Skeletal muscle satellite cell (primary cell): ENCODE data around the gene PKHD1.

Experiments
- H3K27me3 ChIP-seq: 2 replicates; pipeline ENCODE4 v1.7.0; 2013; ENCODE audit warnings: low read length; ENCODE audit not compliant: control insufficient read depth, insufficient read depth
- H3K36me3 ChIP-seq: 2 replicates; pipeline ENCODE4 v1.7.0; 2013; ENCODE audit warnings: mild to moderate bottlenecking, control low read depth, low read length; ENCODE audit not compliant: insufficient read depth
- H3K4me1 ChIP-seq: 2 replicates; pipeline ENCODE4 v1.7.0; 2013; ENCODE audit warnings: low read length; ENCODE audit not compliant: control insufficient read depth, insufficient read depth
- H3K4me2 ChIP-seq: 2 replicates; pipeline ENCODE4 v1.7.0; 2013; ENCODE audit warnings: mild to moderate bottlenecking, low read length
- H3K4me3 ChIP-seq: 2 replicates; pipeline ENCODE4 v1.7.0; 2013; ENCODE audit warnings: low read length
- H3K9ac ChIP-seq: 2 replicates; pipeline ENCODE4 v1.7.0; 2013; ENCODE audit warnings: mild to moderate bottlenecking, low read depth, low read length, moderate library complexity
- H3K9me3 ChIP-seq: replicated peaks from 2 replicates; pipeline ENCODE4 v1.7.0; 2013; ENCODE audit warnings: mild to moderate bottlenecking, control low read depth, low read length

Gene PKHD1

GRCh38 chr6:51594981-51595380, 492.4 kb downstream of the PKHD1 start:
- Histone ChIP-seq H3K4me3 (no peak overlapping the region), H3K27me3 (no peaks in the 10 kb centered on the region), H3K36me3 (no peaks in the 10 kb centered on the region), H3K9ac (no peak overlapping the region), H3K9me3 (peaks cover 9% of the 10 kb centered on the region), H3K4me1 (no peaks in the 10 kb centered on the region), H3K4me2 (no peak overlapping the region)

- H3K9ac ChIP-seq = no peak overlapping the region
- H3K4me1 ChIP-seq = no peaks in the 10 kb centered on the region
- H3K4me2 ChIP-seq = no peak overlapping the region
- H3K4me3 ChIP-seq = no peak overlapping the region
- no peaks in the 10 kb centered on the region for H3K36me3 ChIP-seq
- no peaks in the 10 kb centered on the region for H3K27me3 ChIP-seq
- no peaks in the 10 kb centered on the region for H3K9me3 ChIP-seq
Observed at GRCh38 chr6:51585264-51585663, 502.1 kb downstream of the PKHD1 start.

DNA sequence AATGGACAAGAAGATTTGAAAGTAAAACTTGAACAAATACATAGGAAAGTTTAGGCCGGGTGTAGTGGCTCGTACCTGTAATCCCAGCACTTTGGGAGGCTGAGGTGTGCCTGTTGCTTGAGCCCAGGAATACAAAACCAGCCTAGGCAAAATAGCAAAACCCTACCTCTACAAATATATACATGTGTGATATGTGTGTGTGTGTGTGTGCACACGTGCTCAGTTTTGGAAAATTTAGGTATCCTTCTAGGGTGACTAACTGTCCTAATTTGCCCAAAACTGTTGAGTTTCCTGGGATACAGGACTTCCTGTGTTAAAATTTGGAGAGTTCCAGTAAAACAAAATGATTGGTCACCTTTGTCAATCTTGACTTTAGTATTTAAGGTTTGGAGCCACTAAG, 503.2 kb downstream of the PKHD1 start:
- Histone ChIP-seq H3K27me3 (no peaks in the 10 kb centered on the region), H3K36me3 (no peaks in the 10 kb centered on the region)

GRCh38 chr6:51578994-51579393, 508.4 kb downstream of the PKHD1 start:
- H3K4me1 ChIP-seq = no peaks in the 10 kb centered on the region
- H3K4me2 ChIP-seq = no peak overlapping the region
- H3K9me3 ChIP-seq = no peaks in the 10 kb centered on the region
- no peaks in the 10 kb centered on the region for H3K27me3 ChIP-seq
- H3K4me3 ChIP-seq = no peak overlapping the region
- no peak overlapping the region for H3K9ac ChIP-seq
- H3K36me3 ChIP-seq = no peaks in the 10 kb centered on the region

More for the DNA sequence above, 503.2 kb downstream of the PKHD1 start:
- Histone ChIP-seq H3K9ac (no peak overlapping the region), H3K4me3 (no peak overlapping the region), H3K4me2 (no peak overlapping the region), H3K4me1 (no peaks in the 10 kb centered on the region), H3K9me3 (no peaks in the 10 kb centered on the region)

- Histone ChIP-seq H3K4me2 (no peak overlapping the region), H3K4me1 (no peaks in the 10 kb centered on the region), H3K27me3 (no peaks in the 10 kb centered on the region), H3K9me3 (no peaks in the 10 kb centered on the region), H3K9ac (no peak overlapping the region), H3K36me3 (no peaks in the 10 kb centered on the region), H3K4me3 (no peak overlapping the region)
Observed at GRCh38 chr6:51578362-51578761, 509.1 kb downstream of the PKHD1 start.

- no peaks in the 10 kb centered on the region for H3K4me1 ChIP-seq
- H3K4me2 ChIP-seq = no peak overlapping the region
- peaks cover 10% of the 10 kb centered on the region for H3K9me3 ChIP-seq
- H3K27me3 ChIP-seq = no peaks in the 10 kb centered on the region
- H3K36me3 ChIP-seq = no peaks in the 10 kb centered on the region
- no peak overlapping the region for H3K4me3 ChIP-seq
- no peak overlapping the region for H3K9ac ChIP-seq
Observed at GRCh38 chr6:51574040-51574439, 513.4 kb downstream of the PKHD1 start.

DNA sequence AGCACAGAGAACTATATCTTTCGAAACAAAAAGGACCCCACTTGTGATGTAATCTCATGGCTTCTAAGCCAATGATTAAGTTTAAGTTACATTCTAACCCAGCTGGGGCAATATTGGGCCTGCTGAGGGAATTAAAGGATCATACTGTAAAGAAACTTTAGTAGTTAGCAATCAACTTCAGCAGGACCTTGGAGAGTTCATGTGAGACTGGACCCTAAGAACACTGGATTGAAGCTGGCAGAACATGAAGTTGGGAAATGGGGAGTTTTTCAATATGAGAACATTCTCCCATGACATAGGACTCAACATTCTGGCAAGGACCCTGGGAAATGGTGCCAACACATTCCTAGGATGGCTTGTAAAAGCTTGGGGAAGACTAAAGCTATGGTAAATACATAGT, 516.2 kb downstream of the PKHD1 start:
- no peak overlapping the region for H3K4me3 ChIP-seq
- no peaks in the 10 kb centered on the region for H3K27me3 ChIP-seq
- no peak overlapping the region for H3K4me2 ChIP-seq
- H3K36me3 ChIP-seq = no peaks in the 10 kb centered on the region
- H3K9me3 ChIP-seq = peaks cover 10% of the 10 kb centered on the region
- H3K4me1 ChIP-seq = no peaks in the 10 kb centered on the region
- H3K9ac ChIP-seq = no peak overlapping the region

GRCh38 chr6:51570168-51570921, 517.1 kb downstream of the PKHD1 start:
- H3K27me3 ChIP-seq = no peaks in the 10 kb centered on the region
- no peak overlapping the region for H3K4me3 ChIP-seq
- H3K36me3 ChIP-seq = no peaks in the 10 kb centered on the region
- no peak overlapping the region for H3K4me2 ChIP-seq
- H3K9me3 ChIP-seq = peaks cover 10% of the 10 kb centered on the region
- H3K4me1 ChIP-seq = no peaks in the 10 kb centered on the region
- no peak overlapping the region for H3K9ac ChIP-seq

DNA sequence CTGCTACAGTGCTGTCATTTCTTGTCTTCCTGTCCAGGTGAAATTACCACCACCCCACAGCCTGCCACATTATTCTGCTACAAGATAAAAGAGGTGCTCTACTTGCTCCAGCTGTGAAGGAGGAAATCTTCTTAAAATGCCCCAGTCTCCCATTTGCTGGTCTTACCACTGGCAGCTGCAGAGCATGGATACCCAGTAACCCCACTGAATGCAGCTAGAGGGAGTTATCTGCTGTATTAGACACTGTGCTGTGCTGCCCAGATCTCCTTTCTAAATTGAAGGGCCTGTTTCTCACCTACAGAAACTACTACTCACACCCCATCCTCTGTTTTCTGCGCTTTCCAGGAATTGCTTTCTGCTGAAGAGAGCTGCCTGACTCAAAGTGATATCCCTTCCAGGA, 517.8 kb downstream of the PKHD1 start:
- H3K36me3 ChIP-seq = no peaks in the 10 kb centered on the region
- no peak overlapping the region for H3K9ac ChIP-seq
- no peaks in the 10 kb centered on the region for H3K27me3 ChIP-seq
- H3K4me2 ChIP-seq = no peak overlapping the region
- H3K4me1 ChIP-seq = no peaks in the 10 kb centered on the region
- H3K9me3 ChIP-seq = peaks cover 10% of the 10 kb centered on the region
- no peak overlapping the region for H3K4me3 ChIP-seq

DNA sequence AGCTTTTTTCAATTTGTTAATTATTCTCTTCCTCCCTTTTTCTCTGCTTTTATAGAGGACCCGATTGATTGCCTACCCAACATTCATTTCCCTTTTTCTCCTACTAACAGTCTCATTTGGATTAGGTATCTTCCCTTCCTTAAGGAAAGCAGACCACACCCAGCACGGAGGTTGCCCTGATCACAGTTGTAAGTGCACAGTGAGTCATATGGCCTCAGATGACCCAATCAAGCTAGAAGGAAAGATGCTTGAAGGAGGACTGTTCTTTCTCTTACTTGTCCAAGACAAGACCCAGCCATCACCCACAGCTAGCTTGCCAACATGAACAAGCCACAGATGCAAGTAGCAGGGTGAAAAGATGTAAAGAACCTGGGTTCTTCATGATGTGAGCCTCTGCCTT, 518.6 kb downstream of the PKHD1 start:
- H3K4me1 ChIP-seq = no peaks in the 10 kb centered on the region
- no peak overlapping the region for H3K9ac ChIP-seq
- H3K36me3 ChIP-seq = no peaks in the 10 kb centered on the region
- no peaks in the 10 kb centered on the region for H3K27me3 ChIP-seq
- no peak overlapping the region for H3K4me3 ChIP-seq
- no peak overlapping the region for H3K4me2 ChIP-seq
- H3K9me3 ChIP-seq = peaks cover 10% of the 10 kb centered on the region

- no peak overlapping the region for H3K4me2 ChIP-seq
- no peak overlapping the region for H3K9ac ChIP-seq
- H3K4me3 ChIP-seq = no peak overlapping the region
- no peaks in the 10 kb centered on the region for H3K27me3 ChIP-seq
- peaks cover 5% of the 10 kb centered on the region for H3K9me3 ChIP-seq
- H3K4me1 ChIP-seq = no peaks in the 10 kb centered on the region
- no peaks in the 10 kb centered on the region for H3K36me3 ChIP-seq
Observed at GRCh38 chr6:51565472-51565871, 521.9 kb downstream of the PKHD1 start.
